ENCODE results near the gene TBC1D14. TPM values are rescaled to one million over a fixed set of nuclear protein-coding genes. Genes with fewer than 3 reads are reported as not detected.

The TBC1D14 gene
- total and polyA plus RNA-seq, 2 of the 8 experiments (the other 6 are each of a cell fraction or from before 2014, with no cell fraction given) = 45.6 to 48.2 TPM

DNA sequence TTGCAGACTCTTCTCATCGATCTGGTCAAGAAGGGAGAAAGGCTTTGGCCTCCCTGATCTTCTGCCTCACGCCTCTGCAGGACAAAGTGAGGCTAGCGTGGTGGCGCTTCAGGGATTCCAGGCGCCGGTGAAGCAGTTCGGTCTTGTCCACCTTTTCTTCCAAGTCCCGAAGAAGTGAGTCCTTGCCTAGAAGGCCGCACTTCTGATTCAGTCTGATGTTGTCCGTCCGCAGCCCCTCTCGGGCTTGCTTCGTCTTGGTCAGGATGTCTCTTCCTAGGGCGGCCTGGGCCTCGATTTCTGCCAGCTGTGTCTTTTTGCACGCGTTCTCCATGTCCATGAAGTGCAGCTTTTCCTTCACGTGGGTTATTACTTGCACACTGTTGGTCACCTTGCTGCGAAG, 131.6 kb downstream of the TBC1D14 start:
- peaks cover 13% of the 10 kb centered on the region; the same call in 1 of the 2 replicates for H3K23me2 ChIP-seq (ENCODE audit: low read depth, low read length)
- POLR2A ChIA-PET (ENCODE audit: partially characterized antibody) = interaction anchor here (0.9 to 1.3 kb wide), 2 partner anchors 11 to 156 kb away, joined by 3 read pairs; no protein-coding TSS in a partner anchor
- H3K27me3 ChIP-seq (replicated peaks in 1 of 4; ENCODE audit: control insufficient read depth in 3 of 4, extremely low read depth in 1 of 4, insufficient read depth in 3 of 4, low read length in 3 of 4) = peaks cover 11 to 29% (median 20%) of the 10 kb centered on the region in 4 experiments
- H2BK12ac ChIP-seq (ENCODE audit: low read depth, low read length) = no peak overlapping the region
- H3K14ac ChIP-seq (ENCODE audit: insufficient read length) = no peak overlapping the region
- CTCF ChIA-PET (ENCODE audit: partially characterized antibody) = interaction anchor here (0.6 to 9.7 kb wide), 11 partner anchors 9 to 123 kb away, joined by 3 to 108 read pairs (median 3); partner anchors contain the start of gene GRPEL1
- no peak overlapping the region for H2BK15ac ChIP-seq (ENCODE audit: low read length)
- H3K4ac ChIP-seq (replicated peaks; ENCODE audit: insufficient read length, low read depth, low read length) = no peak overlapping the region
- H3K79me2 ChIP-seq (ENCODE audit: control insufficient read depth in 1 of 2, insufficient read depth in 2 of 2, low read length in 2 of 2) = peaks cover 3 to 25% of the 10 kb centered on the region in 2 experiments; a peak in 3 of 4 replicates
- H4K5ac ChIP-seq (ENCODE audit: insufficient read length, low read depth, low read length) = no peak overlapping the region
- H2BK20ac ChIP-seq (ENCODE audit: low read length) = no peak overlapping the region
- H2BK5ac ChIP-seq (ENCODE audit: low read depth, low read length) = no peak overlapping the region
- no peak overlapping the region for H2BK120ac ChIP-seq (replicated peaks; ENCODE audit: low read depth, low read length)
- no peak overlapping the region for H4K91ac ChIP-seq (replicated peaks; ENCODE audit: insufficient read length, low read length)
- H3K27ac ChIP-seq (ENCODE audit: low read depth, low read length) = no peak overlapping the region
- DNase-seq (ENCODE audit: low read depth in 1 of 2, low spot score in 2 of 2) = no peak
- no peak overlapping the region for H3K56ac ChIP-seq (replicated peaks; ENCODE audit: insufficient read length, low read depth, low read length)
- H3K4me3 ChIP-seq (ENCODE audit: extremely low read depth in 1 of 4, insufficient read depth in 2 of 4, low read depth in 3 of 4, low read length in 4 of 4) = no peak overlapping the region
- H3K18ac ChIP-seq (ENCODE audit: extremely low read depth, low read length) = no peak overlapping the region
- no peak overlapping the region; the same call in 1 of the 2 replicates for H4K8ac ChIP-seq (ENCODE audit: extremely low read depth, insufficient read depth, low read length)
- H3K9me3 ChIP-seq (ENCODE audit: insufficient read depth in 2 of 2, low read depth in 1 of 2, low read length in 1 of 2) = no peaks in the 10 kb centered on the region
- no peak for FAIRE-seq
- H3K9ac ChIP-seq (replicated peaks in 1 of 4; ENCODE audit: extremely low read depth in 1 of 4, low read depth in 3 of 4, low read length in 3 of 4) = no peak overlapping the region
- no peak overlapping the region for H2AK5ac ChIP-seq (ENCODE audit: low read depth, low read length)
- H3K36me3 ChIP-seq (ENCODE audit: control insufficient read depth in 2 of 4, insufficient read depth in 4 of 4, low read length in 3 of 4) = no peaks in the 10 kb centered on the region
- 84% methylated on average over 18 of the region's 19 CpGs; no CpG with 5 or more reads in 1 of the 2 experiments for WGBS, 2 experiments (ENCODE audit: extremely low coverage in 1 of 2, insufficient coverage in 1 of 2, insufficient read length in 1 of 2, insufficient replicate concordance in 2 of 2, low coverage in 1 of 2, low lambda C conversion rate in 2 of 2, missing lambda C conversion rate in 1 of 2)
- no peak for TF ChIP-seq TBP (IDR thresholded peaks at IDR 0.05; ENCODE audit: low read depth, low read length)
- TF ChIP-seq, protein P1, sequence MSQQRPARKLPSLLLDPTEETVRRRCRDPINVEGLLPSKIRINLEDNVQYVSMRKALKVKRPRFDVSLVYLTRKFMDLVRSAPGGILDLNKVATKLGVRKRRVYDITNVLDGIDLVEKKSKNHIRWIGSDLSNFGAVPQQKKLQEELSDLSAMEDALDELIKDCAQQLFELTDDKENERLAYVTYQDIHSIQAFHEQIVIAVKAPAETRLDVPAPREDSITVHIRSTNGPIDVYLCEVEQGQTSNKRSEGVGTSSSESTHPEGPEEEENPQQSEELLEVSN (IDR thresholded peaks at IDR 0.05) = no peak
- TF ChIP-seq BCL11A (IDR thresholded peaks at IDR 0.05; ENCODE audit: low read depth in 2 of 2, low read length in 2 of 2) = no peak
- no peak for TF ChIP-seq RFX5 (IDR thresholded peaks at IDR 0.05; ENCODE audit: borderline replicate concordance, low read depth, low read length)
- peak overlapping the region in 1 of 2 experiments; percentile 71; a peak in 1 of 4 replicates for H3K4me2 ChIP-seq (ENCODE audit: insufficient read depth in 1 of 2, low read depth in 2 of 2, low read length in 2 of 2)
- H3K79me1 ChIP-seq (ENCODE audit: low read depth, low read length) = peaks cover 19% of the 10 kb centered on the region
- H2AFZ ChIP-seq (ENCODE audit: low read length) = no peak overlapping the region
- H4K20me1 ChIP-seq (replicated peaks in 1 of 2; ENCODE audit: control insufficient read depth in 1 of 2, insufficient read depth in 2 of 2, low read length in 2 of 2) = peaks cover 3 to 18% of the 10 kb centered on the region in 2 experiments
- no peak overlapping the region for H3K23ac ChIP-seq (ENCODE audit: insufficient read length)
- H3K4me1 ChIP-seq (replicated peaks in 1 of 4; ENCODE audit: control insufficient read depth in 3 of 4, insufficient read depth in 4 of 4, low read length in 3 of 4) = peaks cover 0 to 14% (median 8%) of the 10 kb centered on the region in 4 experiments; a peak in 5 of 7 replicates
